K562 (cell line): ENCODE results near the gene CLEC6A. TPM values are rescaled to one million over a fixed set of nuclear protein-coding genes. Genes with fewer than 3 reads are reported as not detected.

Experiments
- ATAC-seq: fragments of 200-7000 bp; cut with Tn5 transposase; 3 replicates; pipeline ENCODE4 v1.9.1; 2020; ENCODE audit warnings: moderate library complexity
- BruUV-seq: library from RNA; stranded (reverse); fragments of 400-500 nt; replicated peaks from 2 replicates; lab custom pipeline; 2021; lab: Mats Ljungman, UMichigan
- CTCF ChIA-PET: fragments of 300-600 bp; formaldehyde crosslinking; extraction: SDS; loops from one replicate; lab custom pipeline; 2021; ENCODE audit warnings: low intra/inter-chr PET ratio; lab: Yijun Ruan, JAX
- POLR2A ChIA-PET: fragments of 300-600, 350-650 bp; sonication (Branson Sonifier 250); formaldehyde crosslinking; extraction: SDS; loops from one replicate; lab custom pipeline; 2021; ENCODE audit warnings: antibody characterized with exemption, inconsistent platforms; lab: Yijun Ruan, JAX
- DNase-seq, 4 experiments: peaks; one replicate each; pipeline versions ENCODE4 v3.0.0 to v3.0.0-alpha.2; 2011 to 2018; ENCODE audit warnings: low spot score in 3 of 4, mixed read lengths in 3 of 4; ENCODE audit errors: extremely low read depth in 1 of 4
- FAIRE-seq: peaks from 2 replicates; lab custom pipeline; 2011; peaks lifted over from hg19 to GRCh38; lab: Jason Lieb, UNC
- H2AFZ ChIP-seq: 2 replicates; pipeline ENCODE4 v1.6.0; 2011; ENCODE audit warnings: low read depth, low read length, control low read depth, inconsistent platforms
- H3K27ac ChIP-seq: fragments of 200-600 bp; 3 replicates; pipeline ENCODE4 v1.8.0; 2011; ENCODE audit warnings: low read depth, mild to moderate bottlenecking, control low read depth, inconsistent platforms, low read length, moderate library complexity, mixed read lengths; ENCODE audit errors: extremely low read depth
- H3K27me3 ChIP-seq, 2 experiments: fragments of 300-600 bp in 1 of 2; 2 replicates in 1 of 2; 3 replicates in 1 of 2; pipeline versions ENCODE4 v1.6.0 to v1.8.0; 2011; ENCODE audit warnings: inconsistent platforms in 2 of 2, low read length in 2 of 2, mild to moderate bottlenecking in 1 of 2, mixed read lengths in 1 of 2, moderate library complexity in 1 of 2; ENCODE audit not compliant: control insufficient read depth in 2 of 2, insufficient read depth in 2 of 2
- H3K36me3 ChIP-seq: fragments of 300-600 bp; 3 replicates; pipeline ENCODE4 v1.8.0; 2011; ENCODE audit warnings: mild to moderate bottlenecking, low read length, inconsistent platforms; ENCODE audit not compliant: control insufficient read depth, insufficient read depth
- H3K4me1 ChIP-seq, 2 experiments: fragments of 200-600 bp in 1 of 2; replicated peaks in 1 of 2; 2 replicates in 1 of 2; 3 replicates in 1 of 2; pipeline versions ENCODE4 v1.5.1 to v1.8.0; 2011; ENCODE audit warnings: inconsistent platforms in 2 of 2, low read length in 2 of 2, mild to moderate bottlenecking in 1 of 2, mixed read lengths in 1 of 2, moderate library complexity in 1 of 2; ENCODE audit not compliant: control insufficient read depth in 2 of 2, insufficient read depth in 2 of 2
- H3K4me2 ChIP-seq: 2 replicates; pipeline ENCODE4 v1.6.1; 2011; ENCODE audit warnings: low read length, control low read depth, inconsistent platforms, mixed read lengths; ENCODE audit not compliant: insufficient read depth
- H3K4me3 ChIP-seq: fragments of 200-600 bp; sonication (generic), shearing (Covaris generic); 2 replicates; pipeline ENCODE4 v1.5.1; 2016; ENCODE audit warnings: control low read depth, inconsistent platforms
- H3K79me2 ChIP-seq: fragments of 200-600 bp; 3 replicates; pipeline ENCODE4 v1.8.0; 2011; ENCODE audit warnings: low read length, inconsistent platforms; ENCODE audit not compliant: control insufficient read depth, insufficient read depth
- H3K9ac ChIP-seq, 2 experiments: 2 replicates each; pipeline versions ENCODE4 v1.6.0 to v1.6.1; 2011; ENCODE audit warnings: low read depth in 2 of 2, low read length in 2 of 2, control low read depth in 1 of 2, inconsistent platforms in 1 of 2, mild to moderate bottlenecking in 1 of 2, mixed read lengths in 1 of 2; ENCODE audit not compliant: insufficient read depth in 1 of 2
- H3K9me1 ChIP-seq: one replicate; pipeline ENCODE4 v1.6.0; 2011; ENCODE audit warnings: inconsistent platforms, mild to moderate bottlenecking, low read length, moderate library complexity; ENCODE audit not compliant: control insufficient read depth, insufficient read depth
- H3K9me3 ChIP-seq: replicated peaks from 2 replicates; pipeline ENCODE4 v1.5.1; 2011; ENCODE audit warnings: low read depth, low read length, inconsistent platforms; ENCODE audit not compliant: control insufficient read depth, insufficient read depth
- H4K20me1 ChIP-seq: replicated peaks from 2 replicates; pipeline ENCODE4 v1.6.1; 2011; ENCODE audit warnings: low read length, inconsistent platforms, mixed read lengths; ENCODE audit not compliant: control insufficient read depth, insufficient read depth
- BACH1 ChIP-seq: fragments of 200-800 bp; sonication (Bioruptor generic); IDR thresholded peaks from 2 replicates; pipeline ENCODE4 v1.6.1; 2016; ENCODE audit warnings: missing genetic modification characterization, missing compliant biosample characterization
- BHLHE40 ChIP-seq: IDR thresholded peaks from 2 replicates; pipeline ENCODE4 v1.6.1; 2011; ENCODE audit warnings: low read length, improper control_type of control experiment
- BRCA1 ChIP-seq, 2 experiments: fragments of 450-650 bp in 1 of 2; sonication (generic) in 1 of 2; formaldehyde crosslinking in 1 of 2; IDR thresholded peaks; 2 replicates each; pipeline versions ENCODE4 v1.5.0 to v1.6.1; 2017 to 2020; ENCODE audit warnings: mild to moderate bottlenecking in 1 of 2, missing genetic modification reagents in 1 of 2
- CCAR2 ChIP-seq: fragments of 200-400 bp; formaldehyde crosslinking; IDR thresholded peaks from 2 replicates; pipeline ENCODE4 v1.6.1; 2017; ENCODE audit warnings: mild to moderate bottlenecking, low read depth, low read length
- CREM ChIP-seq: IDR thresholded peaks from 2 replicates; pipeline ENCODE4 v1.6.1; 2014; ENCODE audit warnings: antibody characterized with exemption, low read depth
- ERF ChIP-seq: fragments of 450-650 bp; formaldehyde crosslinking; IDR thresholded peaks from 2 replicates; pipeline ENCODE4 v1.4.0; 2020; ENCODE audit warnings: mild to moderate bottlenecking, mixed read lengths
- RB1 ChIP-seq: fragments of 450-650 bp; IDR thresholded peaks from 2 replicates; pipeline ENCODE4 v1.6.1; 2017; ENCODE audit warnings: low read depth, mild to moderate bottlenecking
- SRF ChIP-seq, 2 experiments: fragments of 250-450, 450-650 bp in 1 of 2; sonication (Bioruptor Pico) in 1 of 2; sonication (generic) in 1 of 2; formaldehyde crosslinking; IDR thresholded peaks; 2 replicates each; pipeline versions ENCODE4 v1.5.0 to v1.5.1; 2020 to 2022; ENCODE audit warnings: mild to moderate bottlenecking in 1 of 2, missing genetic modification reagents in 1 of 2
- SUPT5H ChIP-seq: fragments of 450-650 bp; IDR thresholded peaks from 2 replicates; pipeline ENCODE4 v1.6.1; 2016
- TCF7L2 ChIP-seq: fragments of 150-350 bp; IDR thresholded peaks from 2 replicates; pipeline ENCODE4 v1.6.1; 2016; ENCODE audit warnings: low read depth, mild to moderate bottlenecking, low read length, moderate library complexity
- TEAD4 ChIP-seq, 2 experiments: sonication (generic) in 1 of 2; formaldehyde crosslinking in 1 of 2; IDR thresholded peaks; 2 replicates each; pipeline versions ENCODE4 v1.6.1 to v1.8.0; 2012 to 2022; ENCODE audit warnings: borderline replicate concordance in 1 of 2, inconsistent platforms in 1 of 2, low read length in 1 of 2, mild to moderate bottlenecking in 1 of 2, missing genetic modification reagents in 1 of 2
- ZBTB17 ChIP-seq: fragments of 450-650 bp; formaldehyde crosslinking; IDR thresholded peaks from 2 replicates; pipeline ENCODE4 v1.4.0; 2020; ENCODE audit warnings: mild to moderate bottlenecking
- ZNF12 ChIP-seq: sonication (generic); formaldehyde crosslinking; IDR thresholded peaks from 2 replicates; pipeline ENCODE4 v1.4.0; 2020; ENCODE audit warnings: mild to moderate bottlenecking, missing genetic modification reagents
- ZNF717 ChIP-seq: fragments of 250-450 bp; sonication (Bioruptor Pico); IDR thresholded peaks from 2 replicates; pipeline ENCODE4 v1.5.0; 2021
- WGBS: fragments of 100-300 bp; shearing (Covaris generic); methylation state at CpG from one replicate; pipeline ENCODE4 v1.1.6; 2016; ENCODE audit warnings: low coverage, mixed read lengths; ENCODE audit not compliant: insufficient coverage; ENCODE audit errors: missing lambda C conversion rate; 5-methylcytosine and 5-hydroxymethylcytosine counted together
- in situ Hi-C: fragments of 300-500 bp; cut with MboI; formaldehyde crosslinking; loops from 4 replicates; pipeline ENCODE4 v1.15.0; 2018; ENCODE audit warnings: inconsistent platforms, mixed read lengths
- intact Hi-C: fragments of 100-400 bp; cut with micrococcal nuclease; formaldehyde crosslinking; loops from 2 replicates; pipeline ENCODE4 v1.14.2; 2022
- polyA plus RNA-seq, 8 experiments: library from polyadenylated mRNA; depleted of rRNA in 4 of 8; stranded (reverse) in 5 of 8; unstranded in 3 of 8; fragments of >200 nt; fragmentation: Nextera tagmentation in 2 of 8; fragmentation: Illumina TruSeq in 1 of 8; extraction: Ambion mirVana in 2 of 8; extraction: Trizol in 1 of 8; gene quantifications; 2 replicates each; pipeline versions ENCODE4 v1.2.1 to v1.2.3, GENCODE V29; 2011 to 2014; ENCODE audit warnings: inconsistent platforms in 1 of 8, missing spikeins in 1 of 8
- total RNA-seq, 7 experiments: library from RNA; depleted of rRNA in 6 of 7; stranded (reverse); fragments of >200 nt in 6 of 7; fragmentation: Illumina TruSeq in 2 of 7; extraction: Trizol in 2 of 7; gene quantifications; 2 replicates each; pipeline versions ENCODE4 v1.2.1 to v1.2.3, GENCODE V29; 2011 to 2021; ENCODE audit warnings: low replicate concordance in 1 of 7
- TF ChIP-seq, protein P1 (sequence below): fragments of 250-450 bp; sonication (Bioruptor Pico); IDR thresholded peaks from 2 replicates; pipeline ENCODE4 v1.4.0; 2020
- TF ChIP-seq, protein P2 (sequence below): fragments of 450-650 bp; IDR thresholded peaks from one replicate; pipeline ENCODE4 v1.6.1; 2018; ENCODE audit warnings: mild to moderate bottlenecking, moderate library complexity; ENCODE audit not compliant: partially characterized antibody
- TF ChIP-seq, protein P3 (sequence below): fragments of 250-450 bp; sonication (Bioruptor Pico); IDR thresholded peaks from 2 replicates; pipeline ENCODE4 v1.9.0; 2021; ENCODE audit warnings: mild to moderate bottlenecking
- TF ChIP-seq, protein P4 (sequence below): fragments of 450-650 bp; formaldehyde crosslinking; IDR thresholded peaks from 2 replicates; pipeline ENCODE4 v1.4.0; 2020; ENCODE audit warnings: mild to moderate bottlenecking, moderate library complexity
- TF ChIP-seq, protein P5 (sequence below): sonication (generic); formaldehyde crosslinking; IDR thresholded peaks from 2 replicates; pipeline ENCODE4 v1.9.0; 2022; ENCODE audit warnings: mild to moderate bottlenecking, missing genetic modification reagents

CLEC6A gene
- total and polyA plus RNA-seq, 9 of the 15 experiments (the other 6 are each of a cell fraction or from before 2014, with no cell fraction given): not detected

DNA sequence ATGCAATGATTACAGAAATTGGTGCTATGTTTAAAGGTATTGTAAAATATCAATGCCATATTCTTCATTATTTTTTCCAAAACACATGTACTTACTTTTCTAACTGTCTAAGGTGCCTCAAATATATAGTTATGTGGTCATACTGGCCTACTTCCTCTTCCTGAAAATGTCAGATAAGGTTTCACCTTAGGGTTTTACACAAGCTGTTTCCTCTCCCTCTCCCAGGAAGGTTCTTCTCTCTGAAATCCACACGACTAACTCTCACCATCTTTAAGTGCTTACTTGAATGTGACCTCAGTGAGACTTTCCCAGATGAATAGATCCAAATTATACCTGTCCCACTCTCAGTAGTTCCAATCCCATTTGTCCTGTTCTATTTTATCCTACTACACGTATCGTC is 46.0 kb downstream of the CLEC6A start (continued):
- TF ChIP-seq, protein P1, sequence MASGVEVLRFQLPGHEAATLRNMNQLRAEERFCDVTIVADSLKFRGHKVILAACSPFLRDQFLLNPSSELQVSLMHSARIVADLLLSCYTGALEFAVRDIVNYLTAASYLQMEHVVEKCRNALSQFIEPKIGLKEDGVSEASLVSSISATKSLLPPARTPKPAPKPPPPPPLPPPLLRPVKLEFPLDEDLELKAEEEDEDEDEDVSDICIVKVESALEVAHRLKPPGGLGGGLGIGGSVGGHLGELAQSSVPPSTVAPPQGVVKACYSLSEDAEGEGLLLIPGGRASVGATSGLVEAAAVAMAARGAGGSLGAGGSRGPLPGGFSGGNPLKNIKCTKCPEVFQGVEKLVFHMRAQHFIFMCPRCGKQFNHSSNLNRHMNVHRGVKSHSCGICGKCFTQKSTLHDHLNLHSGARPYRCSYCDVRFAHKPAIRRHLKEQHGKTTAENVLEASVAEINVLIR (CRISPR knock-in tag): no peak
- TF ChIP-seq ZBTB17 (no peak), SUPT5H (no peak), TEAD4 (IDR thresholded peaks at IDR 0.05; ENCODE audit: low read length) (peak; percentile 40; the same call in 1 of the 2 replicates), TEAD4 (CRISPR knock-in tag; IDR thresholded peaks at IDR 0.05; ENCODE audit: borderline replicate concordance) (no peak), ZNF12 (no peak), RB1 (no peak), ZNF717 (no peak), BHLHE40 (no peak)
- TF ChIP-seq, protein P2, sequence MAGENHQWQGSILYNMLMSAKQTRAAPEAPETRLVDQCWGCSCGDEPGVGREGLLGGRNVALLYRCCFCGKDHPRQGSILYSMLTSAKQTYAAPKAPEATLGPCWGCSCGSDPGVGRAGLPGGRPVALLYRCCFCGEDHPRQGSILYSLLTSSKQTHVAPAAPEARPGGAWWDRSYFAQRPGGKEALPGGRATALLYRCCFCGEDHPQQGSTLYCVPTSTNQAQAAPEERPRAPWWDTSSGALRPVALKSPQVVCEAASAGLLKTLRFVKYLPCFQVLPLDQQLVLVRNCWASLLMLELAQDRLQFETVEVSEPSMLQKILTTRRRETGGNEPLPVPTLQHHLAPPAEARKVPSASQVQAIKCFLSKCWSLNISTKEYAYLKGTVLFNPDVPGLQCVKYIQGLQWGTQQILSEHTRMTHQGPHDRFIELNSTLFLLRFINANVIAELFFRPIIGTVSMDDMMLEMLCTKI: no peak

DNA sequence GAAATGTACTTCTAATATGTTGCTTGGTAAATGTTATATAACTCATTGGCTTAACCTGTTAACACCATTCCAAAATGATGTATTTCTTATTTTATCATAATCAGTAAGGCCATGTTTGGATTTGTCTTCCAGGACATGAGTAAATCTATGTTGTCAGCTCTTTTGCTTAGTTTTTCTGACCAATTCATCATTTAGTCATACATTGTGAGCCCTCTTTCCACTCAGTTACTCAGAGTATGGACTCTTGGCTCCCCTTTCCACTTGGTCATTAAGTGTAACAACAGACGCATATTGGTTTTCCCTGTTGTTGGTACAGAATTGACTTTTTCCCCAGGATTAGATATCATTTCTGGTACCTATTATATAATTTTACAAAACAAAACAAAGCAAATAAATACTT is 48.6 kb downstream of the CLEC6A start:
- H3K4me3 ChIP-seq: no peak overlapping the region
- POLR2A ChIA-PET: no interaction called here
- CTCF ChIA-PET: no interaction called here
- no peaks in the 10 kb centered on the region for H3K36me3 ChIP-seq
- H3K9ac ChIP-seq: no peak overlapping the region
- no peaks in the 10 kb centered on the region for H3K9me1 ChIP-seq
- in situ Hi-C loops (no loop called here), intact Hi-C loops (no loop called here)
- DNase-seq (no peak), ATAC-seq (no peak), FAIRE-seq (no peak)
- H3K4me1 ChIP-seq: no peaks in the 10 kb centered on the region
- no peaks in the 10 kb centered on the region for H4K20me1 ChIP-seq
- H3K4me2 ChIP-seq: no peak overlapping the region
- H3K27me3 ChIP-seq: peaks cover 0 to 5% of the 10 kb centered on the region in 2 experiments; a peak in 1 of 5 replicates
- TF ChIP-seq BRCA1 (IDR thresholded peaks at IDR 0.05): no peak
- no peak for TF ChIP-seq BRCA1 (CRISPR knock-in tag; IDR thresholded peaks at IDR 0.05)
- TF ChIP-seq, protein P3, sequence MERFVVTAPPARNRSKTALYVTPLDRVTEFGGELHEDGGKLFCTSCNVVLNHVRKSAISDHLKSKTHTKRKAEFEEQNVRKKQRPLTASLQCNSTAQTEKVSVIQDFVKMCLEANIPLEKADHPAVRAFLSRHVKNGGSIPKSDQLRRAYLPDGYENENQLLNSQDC: no peak
- TF ChIP-seq TCF7L2: no peak
- no peak for TF ChIP-seq ERF
- TF ChIP-seq, protein P4, sequence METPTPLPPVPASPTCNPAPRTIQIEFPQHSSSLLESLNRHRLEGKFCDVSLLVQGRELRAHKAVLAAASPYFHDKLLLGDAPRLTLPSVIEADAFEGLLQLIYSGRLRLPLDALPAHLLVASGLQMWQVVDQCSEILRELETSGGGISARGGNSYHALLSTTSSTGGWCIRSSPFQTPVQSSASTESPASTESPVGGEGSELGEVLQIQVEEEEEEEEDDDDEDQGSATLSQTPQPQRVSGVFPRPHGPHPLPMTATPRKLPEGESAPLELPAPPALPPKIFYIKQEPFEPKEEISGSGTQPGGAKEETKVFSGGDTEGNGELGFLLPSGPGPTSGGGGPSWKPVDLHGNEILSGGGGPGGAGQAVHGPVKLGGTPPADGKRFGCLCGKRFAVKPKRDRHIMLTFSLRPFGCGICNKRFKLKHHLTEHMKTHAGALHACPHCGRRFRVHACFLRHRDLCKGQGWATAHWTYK (CRISPR knock-in tag): no peak
- no peak for TF ChIP-seq CCAR2
- TF ChIP-seq CREM: no peak
- no peak for TF ChIP-seq BACH1 (tag)
- TF ChIP-seq, protein P5, sequence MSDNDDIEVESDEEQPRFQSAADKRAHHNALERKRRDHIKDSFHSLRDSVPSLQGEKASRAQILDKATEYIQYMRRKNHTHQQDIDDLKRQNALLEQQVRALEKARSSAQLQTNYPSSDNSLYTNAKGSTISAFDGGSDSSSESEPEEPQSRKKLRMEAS (CRISPR knock-in tag): no peak
- TF ChIP-seq SRF (CRISPR knock-in tag; IDR thresholded peaks at IDR 0.05): no peak
- H2AFZ ChIP-seq: no peak overlapping the region
- H3K27ac ChIP-seq: no peak overlapping the region
- no peaks in the 10 kb centered on the region for H3K79me2 ChIP-seq
- no TSS peak for BruUV-seq
- 36% methylated on average over 1 of the region's 1 CpG for WGBS
- H3K9me3 ChIP-seq: no peaks in the 10 kb centered on the region
